Skeletal muscle tissue (tissue), 4 donors: ENCODE measurements around the gene ZNF747. TPM values are rescaled to one million over a fixed set of nuclear protein-coding genes. Genes with fewer than 3 reads are reported as not detected.

Experiments used
- H3K27ac ChIP-seq: one replicate; pipeline ENCODE4 v1.7.0; 2013; ENCODE audit warnings: mild to moderate bottlenecking, low read depth, low read length, inconsistent platforms
- H3K27me3 ChIP-seq, 3 donors: one replicate each; pipeline ENCODE4 v1.7.0; 2013; ENCODE audit warnings: low read length in 3 of 3; ENCODE audit not compliant: control insufficient read depth in 3 of 3, insufficient read depth in 3 of 3
- H3K36me3 ChIP-seq, 3 donors: one replicate each; pipeline ENCODE4 v1.7.0; 2013; ENCODE audit warnings: low read length in 3 of 3; ENCODE audit not compliant: control insufficient read depth in 3 of 3, insufficient read depth in 3 of 3
- H3K4me1 ChIP-seq, 3 donors: one replicate each; pipeline ENCODE4 v1.7.0; 2013; ENCODE audit warnings: low read length in 3 of 3, mild to moderate bottlenecking in 3 of 3; ENCODE audit not compliant: control insufficient read depth in 3 of 3, insufficient read depth in 3 of 3
- H3K4me3 ChIP-seq, 3 donors: one replicate each; pipeline ENCODE4 v1.7.0; 2013; ENCODE audit warnings: low read length in 3 of 3
- H3K9ac ChIP-seq, 3 donors: one replicate each; pipeline ENCODE4 v1.7.0; 2013; ENCODE audit warnings: low read length in 3 of 3, mild to moderate bottlenecking in 3 of 3, moderate library complexity in 2 of 3, low read depth in 1 of 3
- H3K9me3 ChIP-seq, 3 donors: one replicate each; pipeline ENCODE4 v1.7.0; 2013; ENCODE audit warnings: low read length in 3 of 3; ENCODE audit not compliant: control insufficient read depth in 3 of 3
- total RNA-seq: library from RNA; depleted of rRNA; stranded (reverse); fragments of >200 nt; gene quantifications from one replicate; pipeline ENCODE4 v1.2.3, GENCODE V29; 2014
- donor health status: Osteomylitis.

Gene ZNF747
- 8.4 TPM for total RNA-seq

- Histone ChIP-seq H3K36me3 (peaks cover 17 to 20% (median 20%) of the 10 kb centered on the region in 3 donors), H3K4me3 (peak within 1 kb of the TSS; percentile 80 to 95 (median 95)), H3K9me3 (no peaks in the 10 kb centered on the region), H3K9ac (peak within 1 kb of the TSS; percentile 92 to 96 (median 93)), H3K27ac (peak within 1 kb of the TSS; percentile 91), H3K4me1 (peaks cover 20 to 27% (median 22%) of the 10 kb centered on the region in 3 donors), H3K27me3 (no peaks in the 10 kb centered on the region)
These were observed at the start of gene ZNF747 for GRCh38 chr16:30534368-30535105. Gene ZNF747, minus strand, starts transcription at chr16:30534858. Its CDS starts 179 bp downstream, at chr16:30534679.

- Histone ChIP-seq H3K27me3 (no peaks in the 10 kb centered on the region), H3K36me3 (peaks cover 20 to 38% (median 25%) of the 10 kb centered on the region in 3 donors), H3K27ac (no peak overlapping the region), H3K4me3 (no peak overlapping the region), H3K9me3 (no peaks in the 10 kb centered on the region), H3K4me1 (peaks cover 11 to 15% (median 11%) of the 10 kb centered on the region in 3 donors), H3K9ac (no peak overlapping the region)
These were observed 48.1 kb upstream of the ZNF747 start for GRCh38 chr16:30582611-30583340.

DNA sequence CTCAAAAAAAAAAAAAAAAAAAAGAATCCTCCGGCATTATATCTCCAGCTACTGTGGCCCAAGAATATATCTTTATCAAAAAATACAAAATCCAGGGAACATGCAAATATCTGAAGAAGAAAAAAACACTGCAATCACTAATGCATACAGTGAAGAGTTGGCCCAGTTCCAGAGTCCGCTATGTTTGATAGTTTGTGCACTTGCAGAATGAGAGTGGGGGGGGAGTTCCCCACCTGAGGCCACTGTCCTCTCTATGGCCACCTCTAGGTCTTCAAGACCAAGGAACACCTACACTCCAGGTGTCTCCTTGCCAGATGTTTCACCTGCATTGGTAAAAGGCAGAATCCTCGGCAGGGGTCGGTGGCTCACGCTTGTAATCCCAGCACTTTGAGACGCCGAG, 46.8 kb upstream of the ZNF747 start:
- no peaks in the 10 kb centered on the region for H3K27me3 ChIP-seq
- no peak overlapping the region for H3K27ac ChIP-seq
- H3K36me3 ChIP-seq = peaks cover 18 to 34% (median 25%) of the 10 kb centered on the region in 3 donors
- H3K4me3 ChIP-seq = no peak overlapping the region
- peaks cover 11 to 15% (median 11%) of the 10 kb centered on the region in 3 donors for H3K4me1 ChIP-seq
- H3K9me3 ChIP-seq = no peaks in the 10 kb centered on the region
- H3K9ac ChIP-seq = no peak overlapping the region

DNA sequence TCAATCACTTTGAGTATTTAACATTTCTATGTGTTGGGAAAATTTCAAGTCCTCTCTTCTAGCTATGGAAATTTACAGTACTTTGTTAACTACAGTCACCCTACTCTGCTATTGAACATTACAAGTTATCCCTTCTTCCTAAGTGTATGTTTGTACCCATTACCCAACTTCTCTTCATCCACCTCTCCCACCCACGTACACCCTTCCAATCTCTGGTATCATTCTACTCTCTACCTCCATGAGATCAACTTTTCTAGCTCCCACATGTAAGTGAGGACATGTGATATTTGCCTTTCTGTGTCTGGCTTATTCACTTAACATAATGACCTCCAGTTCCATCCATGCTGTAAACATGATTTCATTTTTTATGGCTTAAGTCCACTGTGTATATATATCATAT, 40.0 kb upstream of the ZNF747 start:
- Histone ChIP-seq H3K4me1 (peaks cover 16 to 24% (median 23%) of the 10 kb centered on the region in 3 donors), H3K36me3 (peaks cover 3 to 13% (median 5%) of the 10 kb centered on the region in 3 donors), H3K27me3 (no peaks in the 10 kb centered on the region), H3K9me3 (no peaks in the 10 kb centered on the region), H3K4me3 (no peak overlapping the region), H3K9ac (no peak overlapping the region), H3K27ac (no peak overlapping the region)

GRCh38 chr16:30571445-30572322, 37.0 kb upstream of the ZNF747 start, which contains the start of gene ZNF688:
Gene ZNF688, minus strand, starts transcription at chr16:30571714. Its CDS starts 85 bp downstream, at chr16:30571629.
- H3K4me1 ChIP-seq = peaks cover 16 to 24% (median 23%) of the 10 kb centered on the region in 3 donors
- H3K9me3 ChIP-seq = no peaks in the 10 kb centered on the region
- peak within 1 kb of the TSS; percentile 93 for H3K27ac ChIP-seq
- H3K4me3 ChIP-seq = peak within 1 kb of the TSS; percentile 88 to 92 (median 91)
- H3K27me3 ChIP-seq = no peaks in the 10 kb centered on the region
- H3K9ac ChIP-seq = peak within 1 kb of the TSS; percentile 97
- no peaks in the 10 kb centered on the region for H3K36me3 ChIP-seq

DNA sequence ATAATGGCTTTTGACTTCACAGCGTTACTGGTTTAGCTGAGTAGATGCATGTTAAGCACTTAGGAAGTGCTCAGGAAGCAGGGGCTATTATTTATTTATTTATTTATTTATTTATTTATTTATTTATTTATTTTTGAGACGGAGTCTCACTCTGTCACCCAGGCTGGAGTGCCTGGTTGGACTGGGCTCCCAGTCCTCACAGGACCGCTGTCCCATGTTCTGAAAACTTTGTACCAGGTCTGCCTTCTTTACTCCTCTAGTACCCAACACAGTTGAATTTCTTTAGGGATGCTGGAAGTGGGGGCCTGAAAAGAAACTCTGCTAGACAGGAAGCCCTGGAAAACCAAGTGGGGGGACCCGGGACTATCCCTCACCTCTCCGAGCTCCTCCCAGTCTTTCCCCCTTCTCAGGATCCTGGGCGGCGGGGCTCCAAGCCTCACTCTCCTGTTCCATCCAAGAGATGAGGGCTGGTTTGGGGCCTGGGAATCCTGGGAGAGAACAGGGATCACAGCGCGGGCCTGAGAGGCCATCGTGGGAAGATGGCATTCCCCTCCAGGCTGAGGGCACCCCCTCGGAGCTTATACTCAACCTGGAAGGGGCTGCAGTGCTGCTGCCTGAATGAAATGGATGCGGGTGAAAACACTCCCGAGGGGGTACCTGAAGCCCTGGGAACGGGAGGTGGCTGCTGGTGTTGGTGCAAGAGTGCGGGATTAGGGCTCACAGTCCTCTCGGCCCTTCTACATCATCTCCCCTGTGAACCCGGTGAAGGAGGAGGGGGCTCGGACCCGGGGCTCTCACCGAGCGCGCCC, 36.2 kb upstream of the ZNF747 start:
- Histone ChIP-seq H3K27me3 (no peaks in the 10 kb centered on the region), H3K4me1 (peaks cover 16 to 24% (median 23%) of the 10 kb centered on the region in 3 donors)

DNA sequence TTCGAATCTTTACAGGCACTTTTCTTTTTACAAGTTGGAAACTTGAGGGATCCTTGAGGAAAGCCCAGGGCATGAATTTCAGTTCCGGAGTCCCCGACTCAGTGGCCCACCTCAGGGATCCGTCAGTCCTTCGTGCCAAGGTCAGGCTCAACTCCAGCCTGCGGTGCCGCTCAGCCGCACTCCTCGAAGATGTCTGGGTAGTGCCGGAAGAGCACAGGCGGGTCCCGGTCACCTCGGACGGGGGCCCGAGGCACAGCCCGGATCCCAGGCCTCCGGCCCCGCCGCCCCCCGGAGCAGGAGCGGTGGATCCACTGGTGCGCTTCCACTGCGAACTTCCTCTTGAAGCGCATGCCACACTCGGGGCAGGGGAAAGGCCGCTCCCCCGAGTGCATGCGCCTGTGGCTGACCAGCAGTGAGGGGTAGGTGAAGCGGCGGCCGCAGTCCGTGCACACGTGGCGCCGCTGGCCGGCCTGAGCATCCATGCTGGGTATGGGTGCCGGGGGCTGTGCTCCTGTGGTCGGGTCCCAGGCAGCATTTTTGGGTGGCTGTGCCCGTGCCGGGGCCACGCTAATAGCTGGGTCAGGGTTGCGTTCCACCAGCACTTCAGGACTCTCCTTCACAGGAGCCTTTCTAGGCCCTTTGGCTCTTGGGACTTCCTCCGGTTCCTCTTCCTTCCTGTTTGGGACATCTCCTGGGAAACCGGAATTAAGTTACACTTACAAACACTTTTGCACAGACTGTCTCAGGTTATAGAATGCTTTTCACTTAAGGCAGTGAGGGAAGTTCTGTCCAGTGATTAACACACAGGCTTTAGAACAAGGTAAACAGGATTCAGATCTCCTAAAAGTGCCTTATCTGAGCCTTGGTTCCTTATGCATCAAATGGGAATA, 35.3 kb upstream of the ZNF747 start:
- H3K4me3 ChIP-seq = peak overlapping the region in 2 of 3 donors; percentile 6 to 92
- peak overlapping the region; percentile 34 to 66 (median 50) for H3K9ac ChIP-seq
- H3K27me3 ChIP-seq = no peaks in the 10 kb centered on the region
- peak overlapping the region; percentile 4 for H3K27ac ChIP-seq
- no peaks in the 10 kb centered on the region for H3K36me3 ChIP-seq
- H3K4me1 ChIP-seq = peaks cover 16 to 24% (median 23%) of the 10 kb centered on the region in 3 donors
- H3K9me3 ChIP-seq = no peaks in the 10 kb centered on the region

More for the DNA sequence above, 36.2 kb upstream of the ZNF747 start:
- no peaks in the 10 kb centered on the region for H3K36me3 ChIP-seq
- H3K9ac ChIP-seq = peak overlapping the region; percentile 97
- peak overlapping the region; percentile 93 for H3K27ac ChIP-seq
- H3K9me3 ChIP-seq = no peaks in the 10 kb centered on the region
- H3K4me3 ChIP-seq = peak overlapping the region; percentile 88 to 92 (median 91)

- H3K9ac ChIP-seq = no peak overlapping the region
- peaks cover 16 to 24% (median 23%) of the 10 kb centered on the region in 3 donors for H3K4me1 ChIP-seq
- no peaks in the 10 kb centered on the region for H3K27me3 ChIP-seq
- H3K9me3 ChIP-seq = no peaks in the 10 kb centered on the region
- H3K36me3 ChIP-seq = no peaks in the 10 kb centered on the region
- H3K4me3 ChIP-seq = no peak overlapping the region
- no peak overlapping the region for H3K27ac ChIP-seq
These were observed 34.6 kb upstream of the ZNF747 start for GRCh38 chr16:30569281-30569680.
